Body of pancreas (tissue), 4 donors: ENCODE results near the gene RHOT2. TPM values are rescaled to one million over a fixed set of nuclear protein-coding genes. Genes with fewer than 3 reads are reported as not detected.

ENCODE experiments used
- ATAC-seq: fragments of 150-250 bp; one replicate; pipeline ENCODE4 v1.9.1; 2016
- DNase-seq, 4 donors: peaks; one replicate each; pipeline ENCODE4 v3.0.0-alpha.2; 2019
- H3K27ac ChIP-seq, 4 donors: fragments of 200-600 bp; sonication (generic); 1 replicate in 3 of 4; 2 replicates in 1 of 4; pipeline versions ENCODE4 v1.5.1 to v1.6.1; 2016 to 2019; ENCODE audit warnings: mild to moderate bottlenecking in 1 of 4, mixed read lengths in 1 of 4, moderate library complexity in 1 of 4
- H3K27me3 ChIP-seq, 2 donors: fragments of 200-600 bp; sonication (generic); one replicate each; pipeline ENCODE4 v1.6.0; 2016; ENCODE audit warnings: mild to moderate bottlenecking in 1 of 2
- H3K36me3 ChIP-seq, 2 donors: fragments of 200-600 bp; sonication (generic); replicated peaks in 1 of 2; 2 replicates each; pipeline ENCODE4 v1.5.1; 2016; ENCODE audit warnings: low read depth in 2 of 2; ENCODE audit not compliant: insufficient read depth in 1 of 2
- H3K4me1 ChIP-seq: fragments of 200-600 bp; sonication (generic); one replicate; pipeline ENCODE4 v1.6.0; 2016
- H3K4me3 ChIP-seq, 2 donors: fragments of 200-600 bp; sonication (generic); 1 replicate in 1 of 2; 2 replicates in 1 of 2; pipeline ENCODE4 v1.5.1; 2016 to 2019
- H3K9me3 ChIP-seq, 3 donors: fragments of 200-600 bp; sonication (generic); 1 replicate in 2 of 3; 2 replicates in 1 of 3; pipeline ENCODE4 v1.5.1; 2016
- CTCF ChIP-seq, 7 experiments: fragments of 450-650 bp in 4 of 7; fragments of 200-600 bp in 3 of 7; sonication (generic) in 3 of 7; IDR thresholded peaks; one replicate each; pipeline ENCODE4 v1.5.1; 2016 to 2019; ENCODE audit warnings: antibody characterized with exemption in 7 of 7
- POLR2A ChIP-seq, 3 donors: fragments of 450-650 bp; IDR thresholded peaks; one replicate each; pipeline ENCODE4 v1.6.1; 2016; ENCODE audit warnings: antibody characterized with exemption in 3 of 3, mild to moderate bottlenecking in 2 of 3
- WGBS, 2 donors: methylation state at CpG; one replicate each; pipeline ENCODE4 v1.1.5; 2017; 5-methylcytosine and 5-hydroxymethylcytosine counted together
- intact Hi-C: fragments of 100-400 bp; cut with DNase I; formaldehyde crosslinking; loops from one replicate; pipeline ENCODE4 v1.15.1; 2023
- total RNA-seq, 2 donors: library from RNA; depleted of rRNA; stranded (reverse); fragments of >200 nt; gene quantifications; one replicate each; pipeline ENCODE4 v1.1.0, GENCODE V29; 2016

RHOT2 gene
- total RNA-seq, 2 donors from 2014 or later = 65.6 to 89.0 TPM

GRCh38 chr16:718389-718788 is 50.5 kb downstream of the RHOT2 start:
- Histone ChIP-seq H3K27ac (no peak overlapping the region), H3K27me3 (no peaks in the 10 kb centered on the region), H3K4me3 (no peak overlapping the region), H3K9me3 (no peaks in the 10 kb centered on the region), H3K36me3 (no peaks in the 10 kb centered on the region), H3K4me1 (peaks cover 72% of the 10 kb centered on the region)
- DNase-seq = no peak
- TF ChIP-seq CTCF (IDR thresholded peaks at IDR 0.05) (no peak), POLR2A (IDR thresholded peaks at IDR 0.05) (no peak)
- WGBS, 2 donors = 93 to 100% methylated on average over 1 to 9 of the region's 9 CpGs
- intact Hi-C loops = no loop called here
- no peak for ATAC-seq

GRCh38 chr16:718922-719321 is 51.0 kb downstream of the RHOT2 start:
- intact Hi-C loops = no loop called here
- TF ChIP-seq POLR2A (IDR thresholded peaks at IDR 0.05) (no peak), CTCF (IDR thresholded peaks at IDR 0.05) (no peak)
- Histone ChIP-seq H3K4me3 (no peak overlapping the region), H3K9me3 (no peaks in the 10 kb centered on the region), H3K36me3 (no peaks in the 10 kb centered on the region), H3K4me1 (peaks cover 72% of the 10 kb centered on the region), H3K27me3 (no peaks in the 10 kb centered on the region), H3K27ac (no peak overlapping the region)
- DNase-seq = no peak
- no peak for ATAC-seq
- 70 to 81% methylated on average over 6 of the region's 6 CpGs for WGBS, 2 donors

GRCh38 chr16:719815-720446 is 52.0 kb downstream of the RHOT2 start:
- ATAC-seq (no peak), DNase-seq (no peak)
- H3K4me1 ChIP-seq = peaks cover 64% of the 10 kb centered on the region

GRCh38 chr16:720447-720989 is 52.6 kb downstream of the RHOT2 start:
- H3K9me3 ChIP-seq = no peaks in the 10 kb centered on the region
- peak overlapping the region; percentile 64 to 89 (median 83) for H3K27ac ChIP-seq
- DNase-seq = peak in 2 of 4 donors; percentile 40 to 44
- TF ChIP-seq POLR2A (IDR thresholded peaks at IDR 0.05) (peak in 1 of 3 donors; percentile 50), CTCF (IDR thresholded peaks at IDR 0.05) (no peak)
- H3K4me3 ChIP-seq = peak overlapping the region; percentile 34 to 53
- peaks cover 60% of the 10 kb centered on the region for H3K4me1 ChIP-seq
- H3K36me3 ChIP-seq = no peaks in the 10 kb centered on the region
- peak; percentile 12 for ATAC-seq
- intact Hi-C loops = no loop called here
- WGBS, 2 donors = 0% methylated on average over 2 to 38 of the region's 38 CpGs
- H3K27me3 ChIP-seq = no peaks in the 10 kb centered on the region

More at GRCh38 chr16:719815-720446, 52.0 kb downstream of the RHOT2 start:
- Histone ChIP-seq H3K4me3 (peak overlapping the region; percentile 34 to 53), H3K36me3 (no peaks in the 10 kb centered on the region), H3K9me3 (no peaks in the 10 kb centered on the region), H3K27me3 (no peaks in the 10 kb centered on the region), H3K27ac (peak overlapping the region; percentile 64 to 89 (median 83))
- intact Hi-C loops = no loop called here
- TF ChIP-seq POLR2A (IDR thresholded peaks at IDR 0.05) = no peak
- TF ChIP-seq CTCF (IDR thresholded peaks at IDR 0.05) = peak in 1 of 7 experiments; percentile 7
- 7 to 9% methylated on average over 11 to 16 of the region's 16 CpGs for WGBS, 2 donors
